CD8-positive, alpha-beta memory T cell (primary cell): ENCODE results near the gene LRRC31. TPM values are rescaled to one million over a fixed set of nuclear protein-coding genes. Genes with fewer than 3 reads are reported as not detected.

Experiments
- polyA plus RNA-seq: library from polyadenylated mRNA; unstranded; fragments of 300-500 nt; fragmentation: Illumina TruSeq; gene quantifications from one replicate; pipeline ENCODE4 v1.2.3, GENCODE V29; 2021
- total RNA-seq, 2 experiments: library from RNA; stranded (reverse); gene quantifications; one replicate each; pipeline ENCODE4 v1.2.3, GENCODE V29; 2021

The LRRC31 gene
- total and polyA plus RNA-seq, 3 experiments from 2014 or later, result not detected

Other genes starting within 250 kb of the LRRC31 start
- gene MECOM, start 206.2 kb downstream of the LRRC31 start, total RNA-seq, result not detected
- not detected for gene MECOM, start 206.2 kb downstream of the LRRC31 start, polyA plus RNA-seq
- gene TERC, start 104.9 kb downstream of the LRRC31 start, total RNA-seq, result 10 to 100 TPM; 13.7 to 15.5 TPM
- gene TERC, start 104.9 kb downstream of the LRRC31 start, polyA plus RNA-seq, result 0.72 TPM
- 1 to 10 TPM; 2.5 to 2.6 TPM for gene ACTRT3, start 100.4 kb downstream of the LRRC31 start, total RNA-seq
- 0.20 TPM for gene ACTRT3, start 100.4 kb downstream of the LRRC31 start, polyA plus RNA-seq
- 10 to 100 TPM; 18.3 to 19.2 TPM for gene MYNN, start 96.5 kb downstream of the LRRC31 start, total RNA-seq
- 16.5 TPM for gene MYNN, start 96.5 kb downstream of the LRRC31 start, polyA plus RNA-seq
- gene LRRIQ4, start 57.1 kb downstream of the LRRC31 start, total RNA-seq, result under 1 TPM; 0.15 to 0.20 TPM
- not detected for gene LRRIQ4, start 57.1 kb downstream of the LRRC31 start, polyA plus RNA-seq
- gene LRRC34, start 57.0 kb downstream of the LRRC31 start, total RNA-seq, result 1 to 10 TPM; 2.4 to 2.5 TPM
- 0.33 TPM for gene LRRC34, start 57.0 kb downstream of the LRRC31 start, polyA plus RNA-seq
- not detected for gene SAMD7, start 41.6 kb upstream of the LRRC31 start, total RNA-seq
- gene SAMD7, start 41.6 kb upstream of the LRRC31 start, polyA plus RNA-seq, result not detected
- gene SEC62, start 96.9 kb upstream of the LRRC31 start, total RNA-seq, result 10 to 100 TPM; 66.7 to 68.3 TPM
- gene SEC62, start 96.9 kb upstream of the LRRC31 start, polyA plus RNA-seq, result 190 TPM
- gene GPR160, start 168.1 kb upstream of the LRRC31 start, total RNA-seq, result 1 to 10 TPM; 2.9 TPM
- 6.2 TPM for gene GPR160, start 168.1 kb upstream of the LRRC31 start, polyA plus RNA-seq